ENCODE measurements around the gene KIAA1217.

DNA sequence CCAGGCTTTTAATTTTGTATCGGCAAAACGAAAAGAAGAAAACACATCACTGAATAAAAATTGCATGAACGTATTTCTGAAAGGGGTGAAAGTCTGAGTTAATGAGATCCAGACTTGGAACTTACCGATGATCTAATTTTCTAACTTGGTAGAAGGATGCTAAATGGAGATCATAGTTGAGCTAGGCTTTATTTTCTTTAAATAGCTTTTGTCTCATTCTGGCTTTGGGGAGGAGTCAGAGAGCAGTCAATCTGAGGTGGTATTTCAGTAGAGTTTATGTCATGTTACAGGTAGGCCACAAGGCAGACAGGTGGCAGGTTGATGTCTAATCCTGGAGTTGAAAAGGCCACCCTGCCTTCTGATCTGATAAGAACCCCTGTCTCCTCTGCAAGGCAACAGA is 161.9 kb downstream of the KIAA1217 start:
- TF ChIP-seq, protein P1, sequence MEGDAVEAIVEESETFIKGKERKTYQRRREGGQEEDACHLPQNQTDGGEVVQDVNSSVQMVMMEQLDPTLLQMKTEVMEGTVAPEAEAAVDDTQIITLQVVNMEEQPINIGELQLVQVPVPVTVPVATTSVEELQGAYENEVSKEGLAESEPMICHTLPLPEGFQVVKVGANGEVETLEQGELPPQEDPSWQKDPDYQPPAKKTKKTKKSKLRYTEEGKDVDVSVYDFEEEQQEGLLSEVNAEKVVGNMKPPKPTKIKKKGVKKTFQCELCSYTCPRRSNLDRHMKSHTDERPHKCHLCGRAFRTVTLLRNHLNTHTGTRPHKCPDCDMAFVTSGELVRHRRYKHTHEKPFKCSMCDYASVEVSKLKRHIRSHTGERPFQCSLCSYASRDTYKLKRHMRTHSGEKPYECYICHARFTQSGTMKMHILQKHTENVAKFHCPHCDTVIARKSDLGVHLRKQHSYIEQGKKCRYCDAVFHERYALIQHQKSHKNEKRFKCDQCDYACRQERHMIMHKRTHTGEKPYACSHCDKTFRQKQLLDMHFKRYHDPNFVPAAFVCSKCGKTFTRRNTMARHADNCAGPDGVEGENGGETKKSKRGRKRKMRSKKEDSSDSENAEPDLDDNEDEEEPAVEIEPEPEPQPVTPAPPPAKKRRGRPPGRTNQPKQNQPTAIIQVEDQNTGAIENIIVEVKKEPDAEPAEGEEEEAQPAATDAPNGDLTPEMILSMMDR (IDR thresholded peaks at IDR 0.05) = no peak
- TF ChIP-seq POLR2A (IDR thresholded peaks at IDR 0.05) = no peak

Data from thyroid gland (tissue), 4 donors.